Fibroblast of skin of left biceps (primary cell): Measurements from ENCODE around the gene ATP5PO.
"Not testable (repeated sequence)": the region's sequence is repeated elsewhere in the genome, so short reads cannot be mapped to it uniquely, and the experiment has no call there.

ENCODE experiments used
- DNase-seq, 2 experiments: peaks; one replicate each; pipeline ENCODE4 v3.0.0-alpha.2; 2013; ENCODE audit warnings: low read depth in 2 of 2

The ATP5PO gene

GRCh38 chr21:33940881-33941245 lies 25.3 kb upstream of the ATP5PO start:
- DNase-seq, result no peak

GRCh38 chr21:33940164-33940880 lies 24.7 kb upstream of the ATP5PO start:
- peak; percentile 79 to 81 for DNase-seq

- no peak for DNase-seq
Observed at GRCh38 chr21:33939226-33939625, 23.6 kb upstream of the ATP5PO start.

- DNase-seq, result no peak
Observed at GRCh38 chr21:33938381-33938780, 22.8 kb upstream of the ATP5PO start.

- DNase-seq, result no peak
Observed at GRCh38 chr21:33937931-33938339, 22.3 kb upstream of the ATP5PO start.

GRCh38 chr21:33937146-33937545 lies 21.5 kb upstream of the ATP5PO start:
- DNase-seq, result no peak

GRCh38 chr21:33936301-33937038 lies 20.9 kb upstream of the ATP5PO start:
- no peak for DNase-seq

- DNase-seq, result no peak
Observed at GRCh38 chr21:33932731-33933130, 17.1 kb upstream of the ATP5PO start.

GRCh38 chr21:33931799-33932390 lies 16.3 kb upstream of the ATP5PO start:
- DNase-seq, result no peak

GRCh38 chr21:33931052-33931798 lies 15.6 kb upstream of the ATP5PO start:
- not testable (repeated sequence) for DNase-seq

- DNase-seq, result not testable (repeated sequence)
Observed at GRCh38 chr21:33926248-33926647, 10.6 kb upstream of the ATP5PO start.

- DNase-seq, result no peak
Observed at GRCh38 chr21:33924766-33925100, 9.1 kb upstream of the ATP5PO start.

GRCh38 chr21:33924079-33924765 lies 8.6 kb upstream of the ATP5PO start:
- peak in 1 of 2 experiments; percentile 34 for DNase-seq

- DNase-seq, result no peak
Observed at GRCh38 chr21:33917421-33917820, 1.8 kb upstream of the ATP5PO start.

- no peak for DNase-seq
Observed at GRCh38 chr21:33916200-33916567, 580 bp upstream of the ATP5PO start.

- DNase-seq, result no peak
Observed at GRCh38 chr21:33914188-33914587, 1.4 kb downstream of the ATP5PO start.

GRCh38 chr21:33909756-33910155 lies 5.8 kb downstream of the ATP5PO start:
- no peak for DNase-seq

GRCh38 chr21:33908760-33909159 lies 6.8 kb downstream of the ATP5PO start:
- no peak for DNase-seq

- no peak for DNase-seq
Observed at GRCh38 chr21:33904041-33904440, 11.6 kb downstream of the ATP5PO start.

GRCh38 chr21:33902349-33902748 lies 13.3 kb downstream of the ATP5PO start:
- no peak for DNase-seq

GRCh38 chr21:33901412-33902288 lies 14.0 kb downstream of the ATP5PO start:
- peak in 1 of 2 experiments; percentile 31 for DNase-seq
